HG03139 (cell line): ENCODE measurements around the gene HMGB4.

Experiments used
- ATAC-seq: cut with Tn5 transposase; IDR thresholded peaks from one replicate; pipeline ENCODE4 v1.9.1; 2021; ENCODE audit not compliant: unreplicated experiment

The HMGB4 gene, protein sequence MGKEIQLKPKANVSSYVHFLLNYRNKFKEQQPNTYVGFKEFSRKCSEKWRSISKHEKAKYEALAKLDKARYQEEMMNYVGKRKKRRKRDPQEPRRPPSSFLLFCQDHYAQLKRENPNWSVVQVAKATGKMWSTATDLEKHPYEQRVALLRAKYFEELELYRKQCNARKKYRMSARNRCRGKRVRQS

DNA sequence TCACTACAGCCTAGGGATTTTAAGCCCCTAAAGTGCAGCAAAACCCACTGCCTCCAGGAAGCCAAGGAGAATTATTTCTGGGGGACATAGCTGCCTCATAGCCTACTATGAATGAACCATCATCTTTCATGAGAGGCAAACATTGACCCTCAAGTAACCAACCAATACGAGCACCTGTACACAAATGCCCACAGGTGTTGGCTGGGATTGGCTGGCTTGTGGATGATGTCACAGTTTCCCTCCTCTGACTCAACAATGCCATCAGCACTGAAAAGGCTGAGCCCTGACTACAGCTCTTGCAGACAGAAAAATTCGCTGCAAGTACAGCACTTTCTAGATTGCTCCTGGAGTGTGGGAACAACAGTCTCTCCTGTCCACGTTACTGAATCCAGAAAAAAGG lies at the start of gene HMGB4:
TSS of gene HMGB4 (plus strand) at position 301 of the 400 bp plus-strand sequence. CDS start 113 bp downstream, outside the sequence.
- no peak for ATAC-seq

DNA sequence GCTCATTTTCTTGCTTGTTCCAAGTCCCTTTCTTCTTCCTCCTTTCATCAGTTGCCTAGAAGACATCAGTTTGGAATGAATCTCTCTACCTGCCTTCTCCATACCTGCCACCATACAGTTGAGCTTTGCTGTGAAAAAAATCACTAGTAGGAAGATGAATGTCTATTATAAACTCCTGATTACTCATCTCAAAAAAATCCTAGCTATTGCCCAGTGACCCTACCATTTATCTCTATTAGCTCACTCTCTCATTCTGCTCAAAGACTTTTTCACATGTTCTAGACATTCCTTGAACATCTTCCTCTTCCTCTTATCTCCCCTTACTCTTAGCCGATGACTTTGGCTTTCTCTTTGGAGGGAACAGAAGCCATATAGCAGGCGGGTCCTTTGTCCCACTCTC lies 49.7 kb upstream of the HMGB4 start:
- no peak for ATAC-seq

DNA sequence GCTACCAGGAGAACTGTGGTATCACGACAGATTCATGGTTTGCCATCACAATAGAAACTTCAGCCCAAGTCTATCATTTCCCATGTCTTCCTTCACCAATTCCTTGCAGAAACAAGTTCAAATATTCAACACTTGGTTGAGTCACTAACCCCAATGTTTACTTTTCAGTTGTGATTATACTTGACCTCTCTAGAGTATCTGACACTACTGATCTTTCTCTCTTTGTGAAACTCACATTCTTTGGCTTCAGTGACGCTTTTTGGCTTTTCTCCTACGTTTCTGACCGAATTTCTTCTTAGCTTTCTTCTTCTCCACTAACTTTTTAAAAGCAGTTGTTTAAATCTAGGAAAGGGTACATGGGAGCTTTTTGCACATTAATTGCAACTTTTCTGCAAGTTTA lies 48.8 kb upstream of the HMGB4 start:
- ATAC-seq = no peak

DNA sequence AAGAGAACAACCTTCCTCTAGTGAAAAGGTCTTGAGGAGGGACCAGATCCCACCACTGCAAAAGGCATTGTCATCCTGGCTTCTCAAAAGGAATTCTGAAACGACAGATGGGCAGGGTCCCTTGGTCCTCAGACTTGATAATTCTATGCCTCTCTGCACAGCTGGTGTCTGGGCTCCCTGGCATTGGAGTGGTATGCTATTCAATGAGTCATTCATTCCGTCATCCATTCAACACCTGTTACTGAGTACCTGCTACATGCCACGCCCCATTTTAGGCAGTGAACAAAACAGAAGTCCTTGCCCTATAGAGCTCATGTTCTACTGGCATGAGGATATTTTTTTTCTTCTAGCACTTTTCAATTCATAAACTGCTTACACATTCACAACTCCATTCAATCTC lies 45.8 kb upstream of the HMGB4 start:
- ATAC-seq = no peak

DNA sequence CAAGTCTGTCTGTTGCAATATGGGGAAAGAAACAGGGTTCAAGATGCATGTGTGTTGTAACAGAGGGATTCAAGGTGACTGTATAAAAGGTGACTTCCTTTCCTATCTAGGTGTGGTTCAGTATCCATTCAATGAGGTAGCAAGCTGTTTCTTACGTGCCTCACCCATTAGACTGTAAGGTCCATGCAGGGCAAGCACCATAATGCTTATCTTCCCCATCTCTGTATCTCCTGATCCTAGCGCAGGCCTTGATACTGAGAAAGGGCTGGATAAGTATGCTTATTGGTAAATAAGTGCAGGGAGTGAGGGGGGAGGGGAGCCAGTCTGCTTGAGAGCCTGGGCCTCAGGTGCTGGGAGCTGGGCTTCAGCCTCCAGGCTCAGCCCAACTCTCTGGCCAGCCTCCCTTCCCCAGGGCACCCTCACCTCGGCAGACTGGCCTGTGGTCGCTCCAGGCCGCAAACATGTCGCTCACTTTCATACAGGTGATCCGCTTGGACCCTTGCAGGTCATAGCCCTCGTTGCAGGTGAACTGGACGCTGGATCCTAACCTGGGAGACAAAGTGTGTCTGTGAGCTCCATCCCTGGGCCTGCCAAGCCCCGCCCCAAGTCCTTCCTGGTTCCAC lies 44.5 kb upstream of the HMGB4 start:
- ATAC-seq = no peak

DNA sequence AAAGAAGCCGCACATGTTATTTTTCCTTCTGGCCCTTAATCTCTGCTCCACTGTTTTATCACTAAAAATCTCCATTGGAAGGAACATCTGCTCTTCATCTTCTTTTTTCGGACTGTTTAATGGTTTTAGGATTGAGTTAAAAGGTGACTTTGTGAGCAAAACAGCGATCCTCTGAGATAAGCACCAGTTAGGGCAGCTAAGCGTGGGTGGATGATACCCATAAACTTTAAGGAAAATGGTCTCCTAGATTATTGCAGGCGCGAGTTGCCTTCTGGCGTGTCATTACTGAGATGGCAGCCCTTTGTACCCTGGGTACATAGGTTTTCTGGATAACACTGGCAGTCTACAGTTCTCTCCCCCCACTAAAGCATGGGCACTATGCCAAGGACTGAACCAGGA lies 44.0 kb upstream of the HMGB4 start:
- ATAC-seq = no peak

DNA sequence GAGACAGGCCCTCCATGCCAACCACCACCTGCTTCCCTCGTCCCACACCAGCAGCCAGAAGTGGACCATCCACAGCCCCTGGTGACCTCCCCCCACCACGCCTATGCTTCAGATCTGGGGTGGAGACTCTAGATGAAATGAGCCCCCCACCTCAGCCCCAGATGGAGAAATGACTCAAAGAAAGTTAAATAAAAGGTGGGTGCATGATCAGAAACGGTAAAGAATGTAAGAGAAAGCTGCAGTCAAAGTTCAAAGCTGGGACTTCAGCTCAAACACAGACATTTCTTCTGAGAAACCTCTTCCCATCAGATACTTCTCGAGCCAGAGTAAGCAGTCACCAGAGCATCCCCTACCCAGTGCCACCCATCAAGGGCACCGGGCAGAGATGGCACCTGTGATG lies 43.1 kb upstream of the HMGB4 start:
- ATAC-seq = no peak

DNA sequence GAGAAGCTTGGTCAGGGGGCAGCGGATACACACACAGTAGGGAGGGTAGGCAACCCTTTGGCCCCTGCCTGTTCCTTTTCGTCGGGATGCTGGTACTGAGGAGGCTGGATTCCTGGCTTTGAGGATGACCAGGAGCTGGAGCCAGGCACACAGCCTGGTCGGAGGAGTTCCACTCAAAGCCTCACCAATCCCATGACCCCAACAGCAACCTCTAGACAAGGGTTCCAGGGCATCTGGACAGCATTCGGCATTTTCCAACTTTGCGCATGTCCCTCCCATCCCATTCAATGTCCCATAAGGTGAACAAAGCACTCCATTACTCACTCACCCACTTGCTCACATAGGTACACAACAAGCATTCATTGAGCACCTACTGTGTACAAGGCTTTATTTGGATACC lies 42.6 kb upstream of the HMGB4 start:
- ATAC-seq = no peak

DNA sequence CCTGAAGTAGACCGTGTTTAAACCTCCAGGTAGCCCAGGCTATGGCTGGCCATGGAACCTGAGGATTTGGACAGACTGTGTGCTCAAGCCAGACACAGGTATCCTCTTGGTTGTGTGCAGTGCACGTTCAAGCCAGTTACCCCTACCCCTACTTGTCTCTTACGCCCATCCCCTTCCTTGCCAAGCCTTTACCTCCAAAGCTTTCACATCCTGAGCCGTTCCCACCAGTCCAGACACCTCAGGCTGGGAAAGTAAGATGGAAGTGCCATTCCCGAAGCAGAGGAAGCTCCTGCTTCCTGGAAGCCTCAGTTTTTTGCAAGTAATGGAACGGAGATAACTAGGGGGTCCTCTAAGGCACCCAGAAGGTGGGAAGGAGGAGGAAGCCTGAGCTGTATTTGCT lies 41.5 kb upstream of the HMGB4 start:
- ATAC-seq = no peak

DNA sequence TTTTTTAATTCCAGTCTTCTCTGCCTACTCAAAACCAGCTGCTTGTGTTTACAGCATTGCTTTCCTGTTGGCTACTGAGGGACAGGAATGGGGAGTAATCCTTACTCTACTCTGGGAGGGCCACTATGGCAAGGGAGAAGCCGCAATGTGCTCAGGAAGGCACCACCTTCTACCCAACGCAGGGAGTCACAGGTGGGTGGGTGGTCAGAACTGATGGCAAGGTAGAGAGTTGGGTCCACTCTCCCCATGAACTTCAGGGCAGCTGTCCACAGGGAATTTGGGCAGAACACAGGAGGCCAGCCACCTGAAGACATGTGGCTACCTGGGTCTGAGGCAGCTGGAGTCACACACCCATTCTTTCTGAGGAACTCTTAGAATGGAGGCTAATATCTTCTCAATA lies 40.5 kb upstream of the HMGB4 start:
- ATAC-seq = no peak

DNA sequence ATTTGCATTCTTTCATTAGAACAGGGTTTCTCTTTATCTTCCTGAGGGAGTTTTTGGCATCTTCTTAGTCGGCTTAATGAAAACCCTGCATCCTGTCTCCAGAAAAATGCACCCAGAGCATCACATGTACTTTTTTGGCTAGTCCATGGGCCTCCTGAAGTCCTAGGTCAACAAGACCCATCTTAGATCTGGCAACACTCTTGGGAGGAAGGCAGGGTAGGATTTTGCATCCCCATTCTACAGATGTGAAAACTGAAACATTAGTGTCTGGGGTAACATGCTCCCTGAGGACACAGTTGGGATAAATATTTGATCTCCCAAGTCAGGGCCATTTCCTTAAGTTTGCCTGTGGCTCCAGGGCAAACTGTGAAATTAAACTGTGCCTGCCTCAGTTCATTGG lies 40.0 kb upstream of the HMGB4 start:
- ATAC-seq = no peak

DNA sequence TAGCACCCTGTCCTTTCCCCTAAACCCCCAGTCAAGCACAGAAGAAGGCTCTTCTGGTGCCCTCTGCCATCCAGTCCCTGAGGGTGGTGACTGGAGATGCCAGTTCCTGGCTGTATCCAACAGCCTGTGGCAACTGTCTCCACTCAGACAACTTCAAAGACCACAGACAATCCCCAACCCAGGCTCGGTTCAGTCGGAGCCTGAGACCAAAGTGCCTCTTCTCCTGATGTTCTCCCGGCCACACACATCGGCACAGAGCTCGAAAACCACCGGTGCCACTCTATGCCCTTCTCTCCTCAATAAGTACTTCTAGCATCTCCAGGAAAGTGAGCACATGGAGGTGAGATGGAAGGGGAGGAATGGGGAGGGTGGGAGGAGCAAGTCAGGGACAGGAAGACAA lies 39.6 kb upstream of the HMGB4 start:
- ATAC-seq = no peak

DNA sequence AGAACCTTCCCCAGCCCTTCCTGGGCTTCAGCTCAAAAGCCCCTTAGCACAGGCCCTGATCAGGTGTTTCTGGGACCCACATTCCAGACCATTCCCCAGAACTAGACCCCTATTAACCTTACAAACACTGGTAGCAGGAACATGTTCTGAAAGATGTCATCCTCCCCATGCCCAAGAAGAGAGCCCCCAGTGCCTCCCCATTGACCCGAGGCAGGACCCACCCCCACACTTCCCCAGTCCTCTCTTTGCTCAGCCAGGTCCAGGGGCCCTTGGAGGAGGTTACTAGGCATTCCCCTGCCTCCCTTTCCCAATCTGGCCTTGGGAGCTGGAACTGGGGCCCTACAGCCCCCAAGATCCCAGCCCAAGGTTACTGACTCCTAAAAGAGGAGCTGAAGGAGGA lies 38.9 kb upstream of the HMGB4 start:
- ATAC-seq = no peak

DNA sequence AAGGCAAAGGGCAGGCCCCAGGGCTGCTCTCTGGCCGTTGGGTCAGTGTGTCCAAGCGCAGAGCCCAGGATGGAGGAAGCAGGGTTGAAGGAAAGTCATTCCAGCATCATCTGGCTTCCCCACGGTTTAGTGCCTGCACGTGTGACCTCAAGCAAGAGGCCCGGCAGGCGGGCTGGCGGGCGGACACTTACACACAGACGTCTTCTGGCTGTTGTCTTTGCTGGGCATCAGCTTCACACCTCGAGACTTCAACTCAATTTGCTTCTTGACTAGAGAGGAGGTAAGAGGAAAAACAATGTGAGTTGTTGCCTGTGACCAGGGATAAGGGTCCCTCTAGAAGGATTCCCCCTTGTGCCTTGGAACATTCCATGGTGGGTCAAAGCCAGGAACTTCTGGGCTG lies 38.4 kb upstream of the HMGB4 start:
- no peak for ATAC-seq

DNA sequence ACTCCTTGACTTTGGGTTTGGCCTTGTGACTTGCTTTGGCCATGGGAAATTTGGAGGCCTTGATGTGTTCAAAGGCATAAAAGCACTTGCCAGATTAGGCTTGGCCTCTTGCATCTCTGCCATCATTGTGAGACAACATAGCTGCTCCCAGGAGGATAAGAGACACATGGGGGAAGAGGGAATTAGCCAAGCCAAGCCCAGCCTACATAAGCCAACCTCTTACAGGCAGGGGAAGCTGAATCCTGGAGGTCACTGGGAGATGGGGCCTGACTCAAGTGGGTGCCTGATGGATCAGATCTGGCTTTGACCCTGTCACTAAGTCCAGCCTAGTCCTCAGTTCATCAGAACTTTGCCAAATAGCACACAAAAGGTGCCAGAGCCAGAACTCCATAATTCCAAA lies 37.6 kb upstream of the HMGB4 start:
- ATAC-seq = no peak

DNA sequence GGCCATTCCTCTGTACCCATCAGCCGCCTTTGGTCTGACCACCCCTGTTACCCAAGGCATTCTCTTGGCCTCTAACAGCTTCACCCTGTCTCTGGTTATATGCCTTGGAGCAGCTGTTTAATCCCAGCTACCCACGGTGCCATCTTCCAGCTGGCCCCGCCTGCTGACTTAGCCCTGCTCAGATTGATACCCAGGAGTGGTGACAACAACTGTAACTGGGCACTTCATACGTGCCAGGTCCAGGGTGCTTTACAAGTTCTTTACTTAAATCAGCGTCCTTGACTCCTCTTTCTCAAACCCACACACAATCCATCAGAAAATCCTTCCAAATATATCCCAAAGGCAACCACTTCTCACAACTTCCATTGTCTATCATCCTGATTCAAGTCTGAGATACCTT lies 37.2 kb upstream of the HMGB4 start:
- ATAC-seq = no peak

DNA sequence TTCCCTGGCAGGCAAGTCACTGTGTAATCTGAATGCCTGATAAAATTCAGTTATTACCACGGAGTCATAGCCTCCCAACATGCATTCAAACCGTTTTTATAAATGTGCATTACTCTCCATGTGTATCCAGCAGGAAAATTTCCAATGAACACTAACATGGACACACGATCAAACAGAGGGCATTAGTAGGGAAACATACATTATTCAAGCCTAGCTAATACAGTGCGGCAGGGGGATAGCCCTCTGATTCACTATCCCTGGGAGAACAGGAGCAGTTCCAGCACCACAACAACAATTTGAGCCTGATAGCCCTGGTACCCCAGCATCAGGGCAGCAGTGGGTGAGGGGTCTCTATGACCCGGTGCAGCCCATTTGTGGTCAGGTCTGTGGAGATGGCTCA lies 35.8 kb upstream of the HMGB4 start:
- ATAC-seq = no peak

DNA sequence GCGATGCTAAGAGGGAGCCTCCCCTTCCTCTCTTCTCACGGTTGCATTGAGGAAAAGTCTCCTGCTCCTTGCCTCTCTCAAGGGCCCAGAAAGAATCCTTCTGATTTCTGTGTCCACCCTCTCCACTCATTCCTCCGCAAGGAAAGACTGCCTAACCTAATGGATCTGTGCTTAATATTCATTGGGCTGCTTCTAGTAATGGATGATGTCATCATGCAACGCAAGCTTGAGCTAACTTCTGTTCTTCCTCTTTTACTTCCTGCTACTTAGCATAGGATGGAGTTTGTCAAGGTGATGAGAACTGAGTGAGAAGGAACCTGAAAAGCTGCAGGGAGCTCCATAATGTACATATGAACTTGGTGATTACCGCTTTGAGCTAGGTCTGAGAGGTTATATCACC lies 35.2 kb upstream of the HMGB4 start:
- ATAC-seq = no peak

DNA sequence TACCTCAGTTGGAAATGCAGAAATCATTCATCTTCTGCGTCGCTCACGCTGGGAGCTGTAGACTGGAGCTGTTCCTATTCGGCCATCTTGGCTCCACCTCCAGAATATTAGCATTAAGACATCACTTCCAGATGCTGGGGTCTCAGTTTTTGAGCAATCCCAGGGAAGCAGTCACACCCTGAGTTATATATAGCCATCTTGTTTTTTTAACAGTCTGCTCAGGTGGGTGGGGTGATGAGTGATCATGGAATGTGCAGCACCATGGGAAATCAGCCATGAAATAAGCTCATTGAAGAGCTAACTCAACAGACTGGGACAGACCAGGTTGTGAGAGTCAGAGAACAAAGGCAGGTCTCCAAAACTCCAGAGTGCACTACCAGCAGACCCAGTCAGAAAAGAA lies 27.0 kb upstream of the HMGB4 start:
- ATAC-seq = no peak

DNA sequence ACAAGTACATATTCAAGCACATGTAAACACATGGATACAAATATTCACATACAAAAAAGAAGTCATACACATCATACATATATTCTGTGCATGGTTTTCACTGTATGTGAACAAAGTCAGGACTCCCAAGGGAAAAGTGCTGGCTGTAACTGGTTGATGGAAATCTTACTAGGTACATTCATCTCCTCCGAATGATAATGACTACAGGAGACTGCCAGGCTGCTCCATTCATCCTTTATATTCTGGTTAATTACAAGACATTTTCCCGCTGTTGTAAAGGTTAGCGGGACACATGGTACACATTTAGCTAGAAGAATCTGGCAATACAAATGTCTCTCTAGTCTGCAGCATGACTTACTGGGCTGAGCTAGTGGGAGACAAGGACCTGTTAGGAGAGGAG lies 26.2 kb upstream of the HMGB4 start:
- no peak for ATAC-seq

DNA sequence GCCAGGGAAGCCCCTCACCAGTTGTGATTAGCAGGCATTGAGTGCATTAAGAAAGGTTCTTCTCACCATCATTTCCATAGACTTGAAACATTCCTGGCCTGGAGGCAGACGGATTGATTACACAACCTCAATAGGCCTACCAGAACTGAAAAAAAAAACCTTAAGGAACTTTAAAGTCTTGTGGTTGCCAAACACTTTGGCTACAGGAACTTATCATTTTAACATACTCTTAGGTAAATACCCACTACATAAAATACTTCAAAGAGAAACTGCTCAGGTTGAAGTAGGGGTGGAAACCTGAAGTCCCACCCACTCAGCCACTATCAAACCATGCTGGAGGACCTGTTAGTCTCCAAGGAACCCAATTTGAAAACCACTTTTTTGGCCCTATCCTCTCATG lies 22.4 kb upstream of the HMGB4 start:
- ATAC-seq = no peak

DNA sequence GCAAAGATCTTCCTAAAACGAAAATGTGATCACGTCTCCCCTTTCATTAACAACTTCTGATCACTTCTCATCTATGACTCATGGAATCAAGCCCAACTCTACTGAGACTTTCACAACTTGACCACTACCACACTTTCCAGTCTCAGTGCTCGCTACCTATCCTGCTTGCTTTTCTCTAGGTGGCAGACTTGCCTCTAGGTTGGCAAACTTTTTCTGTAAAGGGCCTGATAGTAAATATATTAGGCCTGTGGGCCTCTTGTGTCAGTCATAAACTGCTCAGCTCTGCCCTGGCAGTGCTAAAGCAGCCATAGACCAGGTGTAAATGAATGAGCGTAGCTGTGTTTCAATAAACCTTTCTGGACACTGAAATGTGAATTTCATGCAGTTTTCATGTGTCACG lies 21.5 kb upstream of the HMGB4 start:
- no peak for ATAC-seq

DNA sequence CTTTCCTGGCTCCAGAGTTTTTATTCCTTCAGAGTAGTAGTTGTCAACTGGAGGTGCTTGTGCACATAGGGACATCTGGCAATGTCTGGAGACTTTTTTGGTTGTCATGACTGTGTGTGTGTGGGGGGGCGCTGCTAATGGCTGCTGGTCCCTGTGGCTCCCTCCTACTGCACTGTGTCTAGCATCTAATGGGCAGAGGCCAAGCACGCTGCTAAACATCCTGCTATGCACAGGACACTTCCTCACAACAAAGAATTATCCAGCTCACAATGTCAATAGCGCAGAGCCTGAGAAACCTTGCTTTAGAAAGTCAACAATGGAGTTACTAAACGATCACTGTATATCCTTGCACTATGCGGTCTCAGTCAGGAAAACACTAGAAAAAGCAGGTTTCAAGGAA lies 19.7 kb upstream of the HMGB4 start:
- no peak for ATAC-seq
